GM20000 (cell line): ENCODE data around the gene TRIM15.

Experiments
- DNase-seq: peaks from one replicate; pipeline ENCODE4 v3.0.0; 2012; ENCODE audit warnings: low spot score
- CTCF ChIP-seq: IDR thresholded peaks from 2 replicates; pipeline ENCODE4 v1.5.1; 2012; ENCODE audit warnings: mild to moderate bottlenecking, control low read depth; ENCODE audit errors: extremely low read depth, missing control alignments

TRIM15 gene

GRCh38 chr6:30198166-30199084 is 35.1 kb downstream of the TRIM15 start:
- no peak for TF ChIP-seq CTCF
- DNase-seq, result no peak

GRCh38 chr6:30200551-30201281 is 37.4 kb downstream of the TRIM15 start:
- DNase-seq, result peak; percentile 74
- no peak for TF ChIP-seq CTCF

DNA sequence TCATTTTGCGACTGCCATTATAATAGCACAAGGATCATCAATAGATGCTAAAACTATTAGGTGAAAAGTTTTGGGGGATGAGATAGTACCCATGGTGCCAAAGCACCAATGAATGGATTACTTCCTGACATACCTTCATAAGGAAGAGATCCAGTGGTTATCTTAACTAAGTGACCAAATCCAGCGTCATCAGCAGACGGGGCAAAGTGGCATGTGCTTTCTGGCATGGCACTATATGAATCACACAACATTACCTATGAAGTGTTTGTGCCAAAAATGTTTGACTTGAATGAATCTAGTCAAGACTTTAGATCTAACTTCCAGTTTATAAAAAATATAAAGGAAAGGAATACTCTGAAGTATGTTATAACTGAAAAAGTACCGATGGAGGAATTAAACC is 39.0 kb downstream of the TRIM15 start:
- no peak for TF ChIP-seq CTCF
- DNase-seq, result no peak

GRCh38 chr6:30204116-30204515 is 40.8 kb downstream of the TRIM15 start:
- no peak for DNase-seq
- TF ChIP-seq CTCF, result no peak

DNA sequence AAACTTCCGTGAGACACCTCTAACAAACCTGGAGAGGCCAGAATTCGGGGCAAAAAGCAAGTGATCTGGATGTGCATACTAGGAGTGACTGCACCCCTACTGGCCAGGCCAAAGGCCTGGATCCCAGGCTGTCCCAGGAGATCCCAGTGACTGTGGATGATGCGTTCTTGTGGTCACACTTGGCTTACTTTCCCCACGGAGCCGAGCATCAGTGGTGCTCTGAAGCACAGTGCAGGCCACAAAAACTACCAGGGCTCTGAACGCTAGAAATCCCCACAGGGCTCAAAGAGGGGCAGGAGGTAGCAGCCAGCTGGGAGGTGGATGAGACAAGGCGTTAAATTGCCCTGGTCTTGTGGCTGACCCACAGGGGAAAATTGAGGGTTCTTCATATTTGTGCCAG is 42.8 kb downstream of the TRIM15 start:
- no peak for TF ChIP-seq CTCF
- DNase-seq, result no peak

DNA sequence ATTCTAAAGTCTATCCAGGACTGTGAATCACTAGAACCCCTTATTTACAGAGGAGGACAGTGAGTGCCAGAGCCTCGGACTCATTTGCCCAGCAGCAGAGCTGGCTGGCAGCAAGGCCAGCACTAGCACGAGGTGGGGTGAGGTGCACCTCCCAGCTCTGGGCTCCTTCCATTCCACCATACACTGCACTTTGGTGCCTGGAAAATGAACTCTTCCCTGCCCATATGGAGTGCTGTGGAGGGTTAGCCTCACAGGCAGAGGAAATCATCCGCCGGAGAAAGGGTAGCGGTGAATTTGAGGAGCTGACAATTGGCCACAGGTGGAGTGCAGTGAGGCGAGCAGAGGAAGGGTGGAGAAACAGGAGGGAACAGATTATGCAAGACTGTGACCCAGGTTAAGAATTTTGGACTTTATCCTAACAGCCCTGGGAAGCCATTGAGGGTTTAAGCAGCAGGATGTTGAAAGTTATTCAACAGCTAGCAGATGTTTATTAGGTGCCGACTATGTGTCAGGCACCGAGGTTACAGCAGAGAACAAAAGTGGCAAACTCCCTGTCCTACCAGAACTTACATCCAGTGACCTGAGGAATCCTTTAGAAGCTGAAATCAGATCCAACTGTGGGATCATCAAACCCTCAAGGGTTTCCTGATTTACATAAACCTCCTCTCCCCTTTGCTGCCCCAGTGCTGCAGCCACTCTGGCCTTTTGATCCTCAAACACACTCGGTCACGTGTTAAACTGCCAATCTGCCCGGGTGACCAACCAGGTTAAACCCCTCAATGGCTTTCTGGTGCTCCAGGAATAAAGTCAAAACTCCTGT is 43.7 kb downstream of the TRIM15 start:
- DNase-seq, result no peak
- TF ChIP-seq CTCF, result no peak
